Measurements from ENCODE around the gene MAT2A.
A peak's percentile ranks its signal among the peaks of the same experiment; 100 is the strongest.
"Not testable (repeated sequence)": the region's sequence is repeated elsewhere in the genome, so short reads cannot be mapped to it uniquely, and the experiment has no call there.

The MAT2A gene

GRCh38 chr2:85524336-85524908, 14.5 kb upstream of the MAT2A start:
- DNase-seq, result no peak

GRCh38 chr2:85525029-85525428, 13.9 kb upstream of the MAT2A start:
- DNase-seq, result no peak

GRCh38 chr2:85525567-85525966, 13.4 kb upstream of the MAT2A start:
- DNase-seq, result no peak

- no peak for DNase-seq
These were observed 11.2 kb upstream of the MAT2A start for GRCh38 chr2:85527787-85528186.

GRCh38 chr2:85528355-85528754, 10.6 kb upstream of the MAT2A start:
- no peak for DNase-seq

- no peak for DNase-seq
These were observed 9.2 kb upstream of the MAT2A start for GRCh38 chr2:85529809-85530208.

- no peak for DNase-seq
These were observed 7.4 kb upstream of the MAT2A start for GRCh38 chr2:85531589-85531988.

- no peak for DNase-seq
These were observed 4.9 kb upstream of the MAT2A start for GRCh38 chr2:85534099-85534498.

- DNase-seq, result no peak
These were observed 4.1 kb upstream of the MAT2A start for GRCh38 chr2:85534881-85535280.

- no peak for DNase-seq
These were observed 2.5 kb upstream of the MAT2A start for GRCh38 chr2:85536479-85536878.

GRCh38 chr2:85537600-85538506, 1.1 kb upstream of the MAT2A start:
- peak; percentile 73 for DNase-seq

GRCh38 chr2:85539361-85540132, 579 bp downstream of the MAT2A start:
- peak; percentile 42 for DNase-seq

- DNase-seq, result no peak
These were observed 1.2 kb downstream of the MAT2A start for GRCh38 chr2:85540133-85540648.

- DNase-seq, result no peak
These were observed 2.3 kb downstream of the MAT2A start for GRCh38 chr2:85541262-85541661.

GRCh38 chr2:85541753-85542457, 2.9 kb downstream of the MAT2A start:
- no peak for DNase-seq

- DNase-seq, result no peak
These were observed 3.8 kb downstream of the MAT2A start for GRCh38 chr2:85542777-85543176.

GRCh38 chr2:85544254-85544691, 5.3 kb downstream of the MAT2A start:
- not testable (repeated sequence) for DNase-seq

- not testable (repeated sequence) for DNase-seq
These were observed 6.2 kb downstream of the MAT2A start for GRCh38 chr2:85544915-85545779.

- DNase-seq, result no peak
These were observed 6.8 kb downstream of the MAT2A start for GRCh38 chr2:85545780-85546240.

GRCh38 chr2:85547089-85547858, 8.3 kb downstream of the MAT2A start:
- DNase-seq, result no peak
